GM12878 (cell line): Measurements from ENCODE around the gene LATS2. TPM values are rescaled to one million over a fixed set of nuclear protein-coding genes. Genes with fewer than 3 reads are reported as not detected.

Source experiments
- ATAC-seq: fragments of 200-7000 bp; cut with Tn5 transposase; 3 replicates; pipeline ENCODE4 v1.9.1; 2020; ENCODE audit warnings: mild to moderate bottlenecking, moderate library complexity
- BruUV-seq: library from RNA; stranded (reverse); fragments of 400-500 nt; replicated peaks from 2 replicates; lab custom pipeline; 2021; lab: Mats Ljungman, UMichigan
- CTCF ChIA-PET: fragments of 300-600 bp; sonication (Branson Sonifier 250); formaldehyde crosslinking; extraction: SDS; loops from one replicate; lab custom pipeline; 2021; ENCODE audit warnings: inconsistent platforms; lab: Yijun Ruan, JAX
- POLR2A ChIA-PET: fragments of 350-600 bp; formaldehyde crosslinking; extraction: SDS; loops from one replicate; lab custom pipeline; 2021; ENCODE audit warnings: inconsistent platforms; lab: Charles Lee
- RAD21 ChIA-PET: fragments of 300-600 bp; sonication (Branson Sonifier 250); formaldehyde crosslinking; loops from one replicate; lab custom pipeline; 2023; ENCODE audit warnings: antibody characterized with exemption; ENCODE audit not compliant: unreplicated experiment; lab: Charles Lee
- SMC1A ChIA-PET: fragments of 300-600 bp; sonication (Branson Sonifier 250); formaldehyde crosslinking; loops from one replicate; lab custom pipeline; 2023; ENCODE audit not compliant: unreplicated experiment, uncharacterized antibody; lab: Charles Lee
- DNase-seq: peaks from one replicate; pipeline ENCODE4 v3.0.0-alpha.2; 2011; ENCODE audit warnings: low read depth, low spot score
- FAIRE-seq: peaks from 3 replicates; lab custom pipeline; 2011; peaks lifted over from hg19 to GRCh38; lab: Jason Lieb, UNC
- H2AFZ ChIP-seq: 2 replicates; pipeline ENCODE4 v1.6.0; 2011; ENCODE audit warnings: low read depth, low read length, control low read depth; ENCODE audit not compliant: control insufficient read depth
- H3K27ac ChIP-seq: 2 replicates; pipeline ENCODE4 v1.5.1; 2011; ENCODE audit warnings: control low read depth; ENCODE audit not compliant: control insufficient read depth, insufficient read depth
- H3K27me3 ChIP-seq, 2 experiments: replicated peaks in 1 of 2; 2 replicates each; pipeline versions ENCODE4 v1.6.0 to v1.6.1; 2011; ENCODE audit warnings: low read length in 1 of 2; ENCODE audit not compliant: control insufficient read depth in 2 of 2, insufficient read depth in 2 of 2
- H3K36me3 ChIP-seq, 2 experiments: 2 replicates each; pipeline ENCODE4 v1.5.1; 2011; ENCODE audit warnings: low read length in 1 of 2; ENCODE audit not compliant: control insufficient read depth in 2 of 2, insufficient read depth in 2 of 2
- H3K4me1 ChIP-seq: 2 replicates; pipeline ENCODE4 v1.6.1; 2011; ENCODE audit warnings: mild to moderate bottlenecking, low read length, moderate library complexity, mixed read lengths; ENCODE audit not compliant: control insufficient read depth, insufficient read depth
- H3K4me2 ChIP-seq: 2 replicates; pipeline ENCODE4 v1.6.0; 2011; ENCODE audit warnings: control low read depth; ENCODE audit not compliant: control insufficient read depth, insufficient read depth
- H3K4me3 ChIP-seq: fragments of 200-600 bp; sonication (generic); 2 replicates; pipeline ENCODE4 v1.5.1; 2016
- H3K79me2 ChIP-seq: 2 replicates; pipeline ENCODE4 v1.6.0; 2011; ENCODE audit warnings: low read length; ENCODE audit not compliant: control insufficient read depth, insufficient read depth
- H3K9ac ChIP-seq: 2 replicates; pipeline ENCODE4 v1.8.0; 2011; ENCODE audit warnings: low read length, control low read depth, mixed read lengths; ENCODE audit not compliant: control insufficient read depth, insufficient read depth
- H3K9me3 ChIP-seq: replicated peaks from 3 replicates; pipeline ENCODE4 v1.5.1; 2011; ENCODE audit warnings: mild to moderate bottlenecking, low read length; ENCODE audit not compliant: control insufficient read depth, insufficient read depth
- H4K20me1 ChIP-seq: 2 replicates; pipeline ENCODE4 v1.6.0; 2011; ENCODE audit not compliant: control insufficient read depth, insufficient read depth
- IRF3 ChIP-seq: fragments of 450-650 bp; IDR thresholded peaks from 2 replicates; pipeline ENCODE4 v1.6.1; 2014; ENCODE audit warnings: mild to moderate bottlenecking
- JUNB ChIP-seq: IDR thresholded peaks from 2 replicates; pipeline ENCODE4 v1.6.1; 2016; ENCODE audit warnings: antibody characterized with exemption, mild to moderate bottlenecking
- JUND ChIP-seq: IDR thresholded peaks from 2 replicates; pipeline ENCODE4 v1.6.1; 2012; ENCODE audit warnings: low read depth, mild to moderate bottlenecking, low read length, improper control_type of control experiment, moderate library complexity
- SMAD5 ChIP-seq: IDR thresholded peaks from 2 replicates; pipeline ENCODE4 v1.6.1; 2016; ENCODE audit warnings: antibody characterized with exemption, low read depth
- SPI1 ChIP-seq: IDR thresholded peaks from 2 replicates; pipeline ENCODE4 v1.6.1; 2011; ENCODE audit warnings: low read depth, mild to moderate bottlenecking, low read length, moderate library complexity, borderline replicate concordance; ENCODE audit not compliant: insufficient read depth
- ZNF207 ChIP-seq: fragments of 450-650 bp; IDR thresholded peaks from 2 replicates; pipeline ENCODE4 v1.6.1; 2014; ENCODE audit warnings: antibody characterized with exemption, mild to moderate bottlenecking, borderline replicate concordance
- WGBS: methylation state at CpG from one replicate; pipeline ENCODE4 v1.1.6; 2016; ENCODE audit warnings: low lambda C conversion rate; ENCODE audit not compliant: insufficient replicate concordance, insufficient coverage; ENCODE audit errors: missing lambda C conversion rate; 5-methylcytosine and 5-hydroxymethylcytosine counted together
- in situ Hi-C: fragments of 300-500 bp; cut with MboI; formaldehyde crosslinking; loops from 9 replicates; pipeline ENCODE4 v1.14.3; 2018; ENCODE audit warnings: mixed read lengths
- intact Hi-C: fragments of 100-400 bp; cut with micrococcal nuclease; formaldehyde crosslinking; loops from one replicate; pipeline ENCODE4 v1.14.2; 2022; ENCODE audit not compliant: unreplicated experiment
- polyA plus RNA-seq, 11 experiments: library from polyadenylated mRNA; depleted of rRNA in 4 of 11; unstranded in 6 of 11; stranded (reverse) in 5 of 11; fragments of >200 nt; fragmentation: Nextera tagmentation in 4 of 11; fragmentation: Illumina TruSeq in 1 of 11; extraction: Ambion mirVana in 4 of 11; extraction: Trizol in 1 of 11; gene quantifications; 1 replicate in 1 of 11; 2 replicates in 10 of 11; pipeline versions ENCODE4 v1.2.1 to v1.2.3, GENCODE V29; 2011 to 2016; ENCODE audit warnings: inconsistent platforms in 2 of 11, missing spikeins in 2 of 11, low read depth in 1 of 11
- total RNA-seq, 4 experiments: library from RNA; depleted of rRNA in 3 of 4; stranded (reverse); fragments of >200 nt in 3 of 4; fragmentation: Illumina TruSeq in 1 of 4; extraction: Trizol in 1 of 4; gene quantifications; 2 replicates each; pipeline versions ENCODE4 v1.2.1 to v1.2.3, GENCODE V29; 2013 to 2021

The LATS2 gene
- total and polyA plus RNA-seq, 10 of the 15 experiments (the other 5 are each of a cell fraction or from before 2014, with no cell fraction given): 0.90 to 7.8 (median 2.0) TPM

GRCh38 chr13:20945952-20946383, 115.4 kb downstream of the LATS2 start:
- DNase-seq (no peak), ATAC-seq (peak; percentile 45), FAIRE-seq (no peak)
- RAD21 ChIA-PET: no interaction called here
- Histone ChIP-seq H3K9me3 (no peaks in the 10 kb centered on the region), H3K4me3 (no peak overlapping the region), H2AFZ (no peak overlapping the region; the same call in 1 of the 2 replicates), H4K20me1 (no peaks in the 10 kb centered on the region), H3K9ac (no peak overlapping the region), H3K27me3 (no peaks in the 10 kb centered on the region), H3K36me3 (no peaks in the 10 kb centered on the region), H3K27ac (no peak overlapping the region), H3K4me1 (no peaks in the 10 kb centered on the region), H3K4me2 (no peak overlapping the region), H3K79me2 (no peaks in the 10 kb centered on the region)
- CTCF ChIA-PET: interaction anchor here (0.7 to 1.5 kb wide), 3 partner anchors 21 to 760 kb away, joined by 3 to 4 read pairs (median 3); no protein-coding TSS in a partner anchor
- intact Hi-C loops: loop anchor here (10.0 kb wide), 1 partner anchor 129 kb away; no protein-coding TSS in a partner anchor
- POLR2A ChIA-PET: interaction anchor here (0.7 kb wide), 1 partner anchor 114 kb away, joined by 3 read pairs; no protein-coding TSS in a partner anchor
- no TSS peak for BruUV-seq
- SMC1A ChIA-PET: no interaction called here
- 13% methylated on average over 26 of the region's 29 CpGs for WGBS
- no peak for TF ChIP-seq SMAD5
- TF ChIP-seq JUNB: no peak
- TF ChIP-seq ZNF207: no peak
- peak; percentile 10; the same call in 1 of the 2 replicates for TF ChIP-seq SPI1
- no peak for TF ChIP-seq IRF3
- TF ChIP-seq JUND: no peak
- in situ Hi-C loops: loop anchor here (25.0 kb wide), 1 partner anchor 1841 kb away; no protein-coding TSS in a partner anchor
